Stimulated activated CD4-positive, alpha-beta T cell treated with anti-CD3 and anti-CD28 coated beads, Interleukin-4, amount 100 ng/mL, for 4 hours (primary cell): ENCODE measurements around the gene FBRS.
"Not testable (repeated sequence)": the region's sequence is repeated elsewhere in the genome, so short reads cannot be mapped to it uniquely, and the experiment has no call there.

Source experiments
- DNase-seq, 2 experiments: peaks; one replicate each; pipeline ENCODE4 v3.0.0-alpha.2; 2020

Gene FBRS

DNA sequence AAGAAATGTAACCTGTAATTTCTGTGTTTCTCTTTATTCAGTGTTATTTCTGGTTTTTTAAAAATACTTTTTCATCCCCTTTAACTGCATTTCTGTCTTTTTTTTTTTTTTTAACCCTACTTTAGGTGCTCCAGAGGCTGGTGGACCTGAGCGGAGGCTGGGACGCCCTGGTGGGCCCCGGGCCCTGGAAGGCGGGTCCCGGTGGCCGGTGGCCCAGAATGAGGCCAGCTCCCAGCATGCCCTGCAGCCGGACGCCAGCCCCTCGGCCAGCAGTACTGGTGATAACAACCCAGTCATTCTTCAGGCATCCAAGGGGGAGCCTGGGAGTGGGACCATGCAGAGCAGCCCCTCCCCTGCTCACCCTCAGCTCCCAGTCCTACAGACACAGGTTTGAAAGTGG lies 42.3 kb downstream of the FBRS start:
- DNase-seq: no peak

- no peak for DNase-seq
Measured at GRCh38 chr16:30700971-30701370, 42.7 kb downstream of the FBRS start.

- DNase-seq: not testable (repeated sequence)
Measured at GRCh38 chr16:30703071-30703470, 44.8 kb downstream of the FBRS start.

GRCh38 chr16:30703971-30704370 lies 45.7 kb downstream of the FBRS start:
- DNase-seq: no peak

- no peak for DNase-seq
Measured at GRCh38 chr16:30706046-30706445, 47.8 kb downstream of the FBRS start.

- DNase-seq: no peak
Measured at GRCh38 chr16:30710971-30711370, 52.7 kb downstream of the FBRS start.

GRCh38 chr16:30711712-30712111 lies 53.5 kb downstream of the FBRS start:
- no peak for DNase-seq

- peak in 1 of 2 experiments; percentile 46 for DNase-seq
Measured at GRCh38 chr16:30715750-30716445, 57.7 kb downstream of the FBRS start.

GRCh38 chr16:30720086-30720485 lies 61.9 kb downstream of the FBRS start:
- DNase-seq: no peak
